ENCODE measurements around the gene ROS1. TPM values are rescaled to one million over a fixed set of nuclear protein-coding genes. Genes with fewer than 3 reads are reported as not detected.

Gene ROS1
- polyA plus RNA-seq, 5 donors = 14.5 to 85.1 (median 27.2) TPM

DNA sequence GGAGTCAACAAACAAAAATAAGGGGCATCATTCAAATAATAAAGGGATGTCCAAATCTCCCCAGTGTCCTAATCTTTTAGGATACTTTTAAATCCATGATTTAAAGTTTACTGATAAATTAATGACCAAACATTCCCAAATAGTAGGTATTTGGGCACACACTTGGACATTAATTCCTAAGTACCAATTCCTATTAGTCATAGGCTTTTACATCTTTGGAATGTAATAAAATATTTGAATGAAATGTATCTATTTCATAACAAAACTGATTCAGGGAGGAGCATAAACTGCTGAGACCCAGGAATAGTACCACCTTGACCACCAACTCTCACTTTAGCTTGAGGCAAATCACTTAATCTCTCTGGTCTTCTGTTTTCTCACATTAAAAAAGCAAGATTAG is 116.1 kb downstream of the ROS1 start:
- DNase-seq = no peak

DNA sequence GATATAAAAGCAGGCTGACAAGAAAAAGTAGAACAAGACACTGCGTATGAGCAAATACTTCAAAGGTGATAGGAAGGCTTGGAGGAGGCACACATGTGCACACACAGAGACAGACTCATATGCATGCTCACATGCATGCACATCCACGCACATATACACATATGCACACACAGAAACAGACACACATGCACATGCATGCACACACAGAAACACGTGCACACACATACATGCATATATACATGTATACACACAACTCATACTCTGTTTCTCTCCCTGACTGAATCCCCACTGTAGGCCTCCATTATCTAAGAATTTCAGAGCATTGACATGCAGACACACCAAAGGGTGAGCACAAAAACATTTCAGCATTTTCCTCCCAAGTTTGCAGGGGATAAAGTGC is 116.7 kb downstream of the ROS1 start:
- no peak for DNase-seq

DNA sequence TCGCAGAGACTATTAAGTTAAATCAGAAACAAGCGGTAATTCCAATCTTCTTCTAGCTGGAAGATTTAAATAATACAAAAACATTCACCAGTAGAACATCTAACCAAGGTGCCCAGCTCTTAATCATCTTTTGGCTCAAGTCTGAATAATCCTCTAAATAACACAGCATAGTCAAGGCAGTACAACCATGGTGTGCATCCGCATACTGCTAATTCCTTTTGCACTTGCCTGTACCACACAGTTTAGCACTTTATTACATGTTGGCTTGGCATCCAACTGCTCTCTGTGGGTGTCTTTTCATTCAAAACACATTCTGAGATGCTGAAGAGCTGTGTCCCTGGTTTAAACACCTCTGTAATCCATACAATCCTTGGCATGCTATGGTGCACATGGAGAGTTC is 118.1 kb downstream of the ROS1 start:
- no peak for DNase-seq

DNA sequence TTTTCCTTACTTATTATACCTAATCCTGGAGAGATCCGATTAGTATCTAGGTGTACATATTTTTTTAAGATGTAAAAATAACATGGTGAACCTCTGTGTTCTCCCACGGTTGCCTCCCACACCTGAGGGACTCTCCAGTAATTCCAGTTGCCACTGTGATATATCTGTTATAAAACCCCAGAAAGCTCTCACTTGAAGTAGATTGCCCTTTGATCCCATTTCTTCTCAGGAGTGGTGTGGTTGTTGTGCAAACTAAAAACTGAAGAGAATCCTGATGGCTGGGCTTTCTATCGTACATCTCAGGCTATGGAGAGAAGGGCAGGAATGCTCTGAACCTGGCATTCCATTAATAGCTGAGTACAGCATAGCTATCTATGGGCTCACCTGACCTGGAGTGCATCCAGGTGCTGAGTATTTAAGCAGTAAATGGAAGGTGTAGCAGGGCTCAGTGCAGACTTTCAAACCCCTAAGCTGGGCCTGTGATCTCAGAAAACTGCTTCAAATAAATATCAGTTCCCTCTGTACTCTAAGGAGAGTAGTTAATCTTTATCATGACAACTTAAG is 119.4 kb downstream of the ROS1 start:
- no peak for DNase-seq

DNA sequence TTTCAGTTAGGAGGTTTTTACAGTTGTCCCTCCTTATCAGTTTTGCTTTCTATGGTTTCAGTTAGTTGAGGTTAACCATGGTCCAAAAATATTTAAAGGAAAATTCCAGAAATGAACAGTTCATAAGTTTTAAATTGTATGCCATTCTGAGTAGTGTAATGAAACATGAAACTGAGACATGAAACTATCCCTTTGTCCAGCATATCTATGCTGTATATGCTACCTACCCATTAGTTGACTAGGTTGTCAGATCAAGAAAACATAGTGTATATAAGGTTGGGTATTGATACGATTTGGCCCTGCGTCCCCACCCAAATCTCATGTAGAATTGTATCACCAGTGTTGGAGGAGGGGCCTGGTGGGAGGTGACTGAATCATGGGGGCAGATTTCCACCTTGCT is 121.3 kb downstream of the ROS1 start:
- no peak for DNase-seq

DNA sequence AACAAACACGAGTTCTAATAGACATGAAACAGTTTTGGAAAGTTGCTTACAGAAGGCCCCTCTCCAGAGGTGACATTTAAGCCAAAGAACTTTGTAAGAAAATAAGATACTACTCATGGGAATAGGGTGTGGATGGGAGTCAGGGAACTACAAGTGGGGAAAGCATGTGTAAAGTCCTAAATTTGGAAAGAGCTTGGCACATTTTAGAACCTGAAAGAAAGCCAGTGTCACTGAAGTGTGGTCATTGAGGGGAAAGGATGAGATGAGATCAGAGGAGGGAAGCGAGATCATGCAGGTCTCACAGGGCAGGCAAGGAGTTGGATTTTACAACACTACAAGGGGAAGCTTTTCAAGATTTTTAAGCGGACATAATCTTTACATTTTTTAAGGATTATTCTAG is 122.4 kb downstream of the ROS1 start:
- no peak for DNase-seq

DNA sequence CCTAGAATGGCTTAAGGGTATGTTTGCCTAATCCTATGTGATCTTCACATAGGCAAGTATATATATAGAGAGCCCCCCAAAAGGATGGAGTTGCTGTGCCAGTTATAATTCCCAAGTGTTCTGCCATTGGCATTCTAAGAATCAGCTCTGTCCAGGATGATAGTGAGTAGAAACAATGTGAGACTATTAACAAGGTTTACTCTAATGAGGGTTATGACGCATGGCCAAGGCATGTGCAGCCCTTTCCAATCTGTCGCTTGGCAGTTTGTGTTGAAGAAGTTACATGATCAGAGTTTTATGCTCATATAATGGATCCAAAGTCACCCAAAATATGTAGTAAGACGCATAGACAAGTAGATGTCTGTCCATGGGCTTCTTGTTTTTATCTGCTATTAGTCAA is 126.8 kb downstream of the ROS1 start:
- DNase-seq = no peak

DNA sequence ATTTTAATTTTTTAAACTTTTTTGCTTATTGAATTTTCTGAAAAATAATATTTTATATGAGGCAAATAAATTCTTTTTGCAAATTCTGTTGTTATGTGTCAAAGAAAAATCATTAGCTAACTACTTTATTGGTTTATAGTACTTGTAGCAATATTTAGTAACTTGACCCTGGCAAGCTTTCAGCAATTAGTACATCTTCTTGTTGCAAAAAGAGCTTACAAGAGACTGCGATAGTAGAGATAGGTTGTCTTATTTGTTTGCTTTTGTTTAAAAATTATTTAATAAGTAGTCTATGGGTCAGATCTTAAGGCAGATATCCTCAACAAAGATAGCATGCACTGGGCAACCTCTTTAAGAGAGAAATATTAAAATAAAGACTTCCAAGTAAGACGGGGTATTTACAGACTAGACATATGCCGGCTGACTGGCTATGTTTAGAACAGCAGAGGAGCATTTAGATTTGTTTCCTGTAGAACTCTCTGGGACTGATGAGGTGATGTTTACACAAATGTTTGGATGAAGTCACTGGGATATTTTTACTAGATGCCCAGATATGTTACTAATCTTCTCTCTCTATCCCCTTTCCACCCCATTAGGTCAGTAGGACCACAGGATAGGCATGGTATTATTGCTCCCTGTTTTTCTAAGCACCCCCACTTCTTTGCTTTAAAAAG is 135.4 kb downstream of the ROS1 start:
- no peak for DNase-seq

DNA sequence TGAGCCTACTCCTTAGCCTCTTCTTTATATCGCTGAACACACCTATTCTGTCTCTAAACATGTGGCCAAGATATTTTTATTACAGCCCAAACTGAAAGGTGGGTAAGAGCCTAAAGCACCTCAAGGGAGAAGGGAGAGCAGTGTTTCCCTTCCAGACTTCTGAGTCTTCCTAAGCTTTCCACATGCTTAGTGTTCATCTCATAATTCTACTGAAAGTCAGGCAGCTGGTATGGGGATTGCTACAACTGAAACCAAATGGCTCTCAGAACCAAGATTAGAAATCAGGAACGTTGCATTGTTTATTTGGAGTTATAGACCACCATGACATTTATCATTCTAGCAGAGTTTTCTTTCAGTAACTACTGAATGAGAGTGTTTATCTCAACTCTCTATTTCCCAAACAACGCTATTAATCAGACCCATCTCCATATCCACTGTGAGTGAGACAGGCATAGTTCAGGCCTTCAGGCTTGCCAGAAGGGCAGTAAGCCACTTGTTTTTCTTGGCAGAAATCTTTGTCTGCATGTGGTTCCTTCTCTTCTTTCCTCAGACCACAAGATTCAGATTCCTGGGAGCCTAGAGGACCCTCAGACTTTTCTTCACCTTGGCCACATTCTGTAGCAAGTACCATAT is 137.5 kb downstream of the ROS1 start:
- DNase-seq = no peak

DNA sequence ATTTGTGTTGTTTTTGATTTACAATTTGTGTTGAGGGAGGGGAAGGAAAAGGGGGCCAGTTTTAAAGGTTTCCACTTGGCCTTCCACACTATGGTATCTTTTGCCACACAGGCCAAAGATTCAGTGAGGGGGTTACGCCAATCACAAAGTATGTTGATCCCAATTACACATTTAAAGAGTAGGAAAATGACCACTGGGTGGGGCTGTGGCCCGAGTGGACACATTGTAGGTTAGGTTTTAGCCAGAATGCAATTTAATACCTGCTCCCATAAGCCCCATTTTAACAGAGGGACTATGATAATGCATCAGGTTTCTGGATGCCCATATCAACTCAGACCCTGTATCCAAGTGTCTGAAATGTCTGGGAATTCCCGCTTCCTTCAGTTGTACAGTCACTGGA is 144.8 kb downstream of the ROS1 start:
- no peak for DNase-seq

DNA sequence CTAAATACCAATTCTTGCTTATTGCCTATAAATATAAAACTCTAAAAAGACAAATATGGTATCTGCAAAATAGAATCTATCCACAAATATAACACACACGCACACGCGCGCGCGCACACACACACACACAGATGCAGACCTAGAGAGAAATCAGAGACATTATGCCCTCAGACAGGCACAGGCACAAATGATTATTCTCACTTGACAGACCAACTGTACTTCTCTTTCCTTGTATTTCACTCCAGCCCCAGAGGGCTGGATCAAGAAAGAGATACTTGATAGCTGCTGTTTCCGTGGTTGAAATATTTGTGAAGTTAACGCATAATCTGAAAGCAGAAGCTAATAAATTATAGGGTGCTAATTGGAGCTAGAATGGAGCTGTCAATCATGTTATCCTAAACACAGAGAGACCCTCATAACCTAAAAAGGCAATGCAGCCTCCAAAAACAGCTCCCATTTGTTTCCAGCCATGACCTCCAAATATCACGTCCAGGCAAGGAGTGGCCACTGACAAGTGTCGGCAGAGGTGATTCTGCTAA is 148.9 kb downstream of the ROS1 start:
- no peak for DNase-seq

DNA sequence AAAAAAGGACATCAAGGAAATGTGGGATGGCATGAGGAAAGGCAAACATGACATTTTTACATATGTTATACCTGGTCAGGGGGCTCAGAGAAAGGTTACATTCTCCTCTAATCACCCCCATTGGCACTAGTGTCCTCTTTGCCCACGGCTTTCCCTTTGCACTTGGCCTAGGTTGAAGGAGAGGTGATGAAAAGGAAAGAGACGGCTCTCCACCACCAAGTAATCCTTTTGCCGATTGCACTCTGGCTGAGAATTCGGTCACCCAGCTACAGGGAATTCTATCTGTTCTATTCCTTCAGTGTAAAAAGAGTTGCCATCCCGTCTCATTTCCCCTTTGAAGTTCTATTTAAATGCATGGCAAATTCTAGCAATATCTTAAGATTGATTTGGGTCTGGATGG is 150.0 kb downstream of the ROS1 start:
- DNase-seq = no peak

DNA sequence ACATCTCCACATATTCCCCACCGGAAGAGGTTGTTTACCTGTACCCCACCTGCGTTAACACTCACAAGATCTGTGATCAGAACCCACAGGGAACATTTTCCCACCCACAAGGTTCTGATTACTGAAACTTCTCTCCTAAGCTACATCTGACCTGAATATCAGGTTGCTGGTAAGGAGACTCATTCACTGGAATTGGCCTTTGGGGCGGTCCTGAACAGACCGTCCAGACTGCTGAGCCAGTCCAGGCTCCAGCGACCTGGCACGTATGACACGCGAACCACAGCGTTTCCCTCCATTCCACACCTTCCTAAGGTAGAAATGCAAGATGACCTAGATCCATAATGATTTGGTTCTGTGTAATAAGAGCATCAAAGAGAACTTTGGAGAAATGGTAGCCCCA is 150.5 kb downstream of the ROS1 start:
- DNase-seq = no peak

DNA sequence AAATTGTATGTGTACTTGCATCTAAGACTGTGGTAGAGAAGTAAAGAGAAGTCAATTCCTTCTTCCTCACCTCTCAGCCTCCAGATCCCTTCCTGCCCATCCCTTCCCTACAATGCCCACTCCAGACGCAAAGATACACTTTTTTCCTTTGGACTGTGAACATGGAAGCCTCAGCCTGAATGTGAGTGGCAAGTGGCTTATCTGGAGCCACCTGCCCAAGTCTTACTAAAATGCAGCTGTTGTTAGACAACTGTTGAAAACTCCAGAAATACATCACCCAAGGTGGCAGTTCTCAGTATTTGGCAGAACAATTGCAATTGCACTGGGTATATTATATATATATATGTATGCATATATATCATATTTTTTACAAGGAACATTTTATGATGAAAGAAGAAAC is 152.9 kb downstream of the ROS1 start:
- DNase-seq = no peak

DNA sequence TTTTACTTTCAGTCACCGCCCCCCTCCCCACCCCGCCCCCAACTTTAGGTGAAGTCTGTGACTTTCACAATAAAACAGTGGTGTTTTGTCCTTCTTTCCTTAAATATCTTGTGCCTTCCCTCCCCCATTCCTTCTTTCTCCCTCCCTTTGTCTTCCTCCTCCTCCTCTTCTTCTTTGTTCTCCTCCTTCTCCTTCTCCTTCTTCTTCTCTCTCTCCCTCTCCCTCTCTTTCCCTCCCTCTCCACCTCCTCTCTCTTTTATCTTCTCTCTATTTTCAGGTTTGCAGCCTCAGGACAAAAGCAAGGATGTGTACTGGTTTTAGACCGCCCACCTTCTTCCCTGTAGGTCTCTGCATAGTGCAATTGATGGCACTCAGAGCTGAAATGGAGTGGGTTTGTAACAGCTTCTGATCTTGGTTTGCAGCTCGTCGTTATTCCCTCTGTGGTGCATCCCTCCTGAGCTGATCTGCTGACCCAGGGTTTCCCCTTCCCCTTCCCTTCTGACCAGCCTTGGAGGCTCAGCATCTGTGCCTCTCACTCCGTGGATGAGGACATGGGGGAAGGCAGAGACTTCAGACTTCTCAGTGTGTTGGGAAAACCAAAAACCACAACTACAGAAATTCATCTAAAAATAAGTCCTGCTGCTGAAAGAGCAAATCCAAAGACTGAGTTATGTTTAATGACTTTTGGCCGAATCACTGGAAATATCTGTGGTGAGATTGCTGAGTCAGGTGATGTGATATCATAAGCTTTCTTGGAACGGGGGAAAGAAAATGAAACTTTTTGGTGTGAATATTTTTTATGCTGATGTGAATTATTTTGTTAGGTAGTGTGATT is 153.5 kb downstream of the ROS1 start:
- DNase-seq = no peak

DNA sequence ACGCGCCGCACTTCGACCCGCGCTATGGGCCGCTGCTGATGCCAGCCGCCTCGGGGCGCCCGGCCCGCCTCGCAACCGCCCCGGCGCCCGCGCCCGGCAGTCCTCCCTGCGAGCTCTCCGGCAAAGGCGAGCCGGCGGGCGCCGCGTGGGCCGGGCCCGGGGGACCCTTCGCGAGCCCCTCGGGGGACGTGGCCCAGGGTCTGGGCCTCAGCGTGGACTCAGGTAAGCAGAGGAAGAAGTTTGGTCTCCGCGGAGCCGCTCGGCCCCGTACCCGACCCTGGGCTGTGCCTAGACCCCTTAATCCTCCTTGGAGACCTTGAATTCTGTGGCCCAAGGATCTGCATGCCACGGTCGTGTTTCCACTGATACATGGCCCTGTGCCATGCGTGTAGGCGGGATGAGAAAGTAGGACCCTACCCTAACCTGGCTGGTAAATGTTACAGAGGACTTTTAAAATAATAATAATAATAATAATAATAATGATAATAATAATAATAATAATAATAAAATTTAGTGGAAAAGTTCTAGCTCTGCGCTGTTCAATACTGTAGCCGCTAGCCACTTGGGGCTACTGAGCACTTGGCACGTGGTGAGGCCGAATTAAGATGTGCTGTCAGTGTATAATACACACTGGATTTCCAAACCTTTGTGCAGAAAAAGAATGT is 154.8 kb downstream of the ROS1 start:
- no peak for DNase-seq

DNA sequence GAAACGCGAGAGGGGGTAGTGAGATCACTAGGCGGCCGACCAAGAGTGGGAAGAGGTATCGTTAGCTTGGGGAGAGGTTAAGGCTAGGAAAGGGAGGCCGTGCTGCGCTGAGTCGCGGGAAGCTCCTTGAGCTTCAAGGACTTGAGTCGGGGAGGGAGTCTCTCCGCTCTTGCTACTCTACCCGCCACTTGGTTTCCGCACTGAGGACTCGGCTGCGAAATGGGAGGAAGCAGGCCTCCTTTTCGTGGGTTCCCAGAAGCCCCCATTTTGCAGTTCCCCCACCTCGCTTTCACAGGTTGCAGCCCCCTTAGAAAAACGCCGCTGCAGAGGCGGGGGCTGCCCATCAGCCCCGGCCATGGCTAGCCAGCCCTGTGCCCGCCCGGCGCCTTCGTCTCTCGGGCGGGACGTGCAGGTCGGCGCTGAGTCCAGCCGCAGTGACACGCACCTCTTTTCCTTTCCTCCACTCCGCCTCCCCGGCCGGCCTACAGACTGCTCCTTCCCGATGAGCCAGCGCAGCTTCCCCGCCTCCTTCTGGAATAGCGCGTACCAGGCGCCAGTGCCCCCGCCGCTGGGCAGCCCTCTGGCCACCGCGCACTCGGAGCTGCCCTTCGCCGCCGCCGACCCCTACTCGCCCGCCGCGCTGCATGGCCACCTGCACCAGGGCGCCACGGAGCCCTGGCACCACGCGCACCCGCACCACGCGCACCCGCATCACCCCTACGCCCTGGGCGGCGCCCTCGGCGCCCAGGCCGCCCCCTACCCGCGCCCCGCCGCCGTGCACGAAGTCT is 155.5 kb downstream of the ROS1 start:
- no peak for DNase-seq

DNA sequence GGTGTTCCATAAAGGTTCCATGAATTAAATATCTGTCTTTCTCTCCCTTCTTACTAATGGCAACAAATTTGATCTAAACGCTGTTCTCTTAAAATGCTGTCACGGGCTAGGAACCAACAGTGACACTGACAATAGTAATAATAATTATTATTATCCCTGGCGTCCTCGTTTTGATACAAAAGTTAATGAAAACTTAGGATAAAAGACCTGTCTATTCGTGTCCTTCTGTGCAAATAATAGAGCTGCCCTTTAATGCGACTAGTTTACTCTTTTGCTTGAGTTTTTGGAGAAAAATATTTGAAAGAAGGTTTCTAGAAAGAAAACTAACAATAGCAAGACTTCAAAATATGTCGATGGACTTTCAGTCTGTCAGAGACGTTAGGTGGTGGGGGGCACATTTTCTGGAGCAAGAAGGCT is 156.1 kb downstream of the ROS1 start:
- DNase-seq = no peak

DNA sequence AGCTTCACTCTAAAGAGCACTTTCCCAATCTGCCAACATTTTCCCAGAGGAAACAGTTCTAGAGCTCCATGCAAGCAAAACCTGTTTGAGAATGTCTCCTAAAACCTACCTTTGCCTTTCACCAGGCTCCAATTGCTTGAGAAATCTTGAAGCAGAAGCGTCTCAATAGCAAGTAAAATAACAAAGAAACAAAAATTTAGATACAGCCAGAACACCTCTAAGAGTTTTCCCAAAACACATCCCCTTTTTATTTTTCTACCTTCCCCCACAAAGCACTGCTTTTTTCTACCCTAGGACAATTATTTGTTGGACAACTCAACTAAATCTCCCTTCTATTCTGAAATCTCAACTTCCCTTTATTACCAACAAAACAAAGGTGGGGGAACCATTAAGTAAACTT is 156.8 kb downstream of the ROS1 start:
- no peak for DNase-seq

DNA sequence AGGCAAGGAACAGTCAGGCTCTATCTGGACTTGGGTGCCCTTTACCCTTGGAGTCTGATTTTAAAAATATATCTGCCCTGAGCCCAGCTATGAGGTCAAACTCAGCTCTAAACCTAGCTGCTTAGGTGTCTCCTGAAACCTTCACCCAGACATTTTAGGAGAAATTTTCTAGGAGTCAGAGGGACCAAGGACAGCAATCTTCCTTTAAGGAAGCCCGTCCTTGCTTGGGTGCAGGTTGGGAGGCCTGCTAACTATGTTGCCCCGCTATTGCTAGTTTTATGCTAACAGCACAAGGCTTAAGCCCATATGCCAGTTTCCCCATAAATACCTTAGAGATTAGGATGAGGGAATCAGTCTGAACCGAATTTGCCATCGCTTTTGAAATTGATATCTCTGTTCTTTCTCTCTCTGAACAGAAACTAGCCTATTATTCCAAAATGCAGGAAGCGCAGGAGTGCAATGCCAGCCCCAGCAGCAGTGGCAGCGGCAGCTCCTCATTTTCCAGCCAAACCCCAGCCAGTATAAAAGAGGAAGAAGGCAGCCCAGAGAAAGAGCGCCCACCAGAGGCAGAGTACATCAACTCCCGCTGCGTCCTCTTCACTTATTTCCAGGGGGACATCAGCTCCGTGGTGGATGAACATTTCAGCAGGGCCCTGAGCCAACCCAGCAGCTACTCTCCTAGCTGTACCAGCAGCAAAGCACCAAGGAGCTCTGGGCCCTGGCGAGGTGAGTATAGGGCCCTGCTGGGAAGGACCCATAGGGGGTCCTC is 157.8 kb downstream of the ROS1 start:
- no peak for DNase-seq

DNA sequence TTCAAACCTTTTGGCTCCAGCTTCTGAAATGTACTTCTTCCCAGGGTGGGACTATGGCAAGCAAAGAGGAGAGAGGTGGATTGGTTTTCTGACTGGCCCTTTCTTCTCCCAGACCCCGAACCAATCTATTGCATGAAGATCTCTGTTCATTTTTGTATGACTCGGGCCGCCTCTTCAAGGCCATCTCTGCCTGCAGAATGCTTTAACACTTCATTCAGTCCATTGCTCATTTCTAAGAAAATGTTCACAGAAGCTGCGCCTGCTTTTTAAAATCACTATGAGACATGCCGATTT is 158.7 kb downstream of the ROS1 start:
- no peak for DNase-seq
